ENCODE data around the gene FFAR3. TPM values are rescaled to one million over a fixed set of nuclear protein-coding genes. Genes with fewer than 3 reads are reported as not detected.

FFAR3 gene
- total and polyA plus RNA-seq, 9 of the 15 experiments (the other 6 are each of a cell fraction or from before 2014, with no cell fraction given): not detected

Small RNA genes lying within 50 kb of the gene (microRNA-seq; reads per million reads assigned to microRNA genes)
- gene MIR5196 (ENCODE audit: borderline microRNAs expressed): not detected

Other genes with a start within 250 kb of the FFAR3 start
Only the 7 nearest of the 21 such genes appear.
- gene USF2, start 89.5 kb upstream of the FFAR3 start, total RNA-seq (2014; rRNA removed): 79.6 and 92.0 TPM in 2 replicates
- gene USF2, start 89.5 kb upstream of the FFAR3 start, total RNA-seq (2014; rRNA removed; fragmentation: Illumina TruSeq; extraction: Trizol): 27.8 and 31.1 TPM in 2 replicates
- gene USF2, start 89.5 kb upstream of the FFAR3 start, total RNA-seq (2015; rRNA removed; fragmentation: Illumina TruSeq; extraction: Trizol): 41.3 and 44.8 TPM in 2 replicates
- gene USF2, start 89.5 kb upstream of the FFAR3 start, total RNA-seq (2021): 79.6 and 85.1 TPM in 2 replicates
- 62.5 and 69.2 TPM in 2 replicates for gene USF2, start 89.5 kb upstream of the FFAR3 start, polyA plus RNA-seq (2011; rRNA removed)
- 57.2 and 58.4 TPM in 2 replicates for gene USF2, start 89.5 kb upstream of the FFAR3 start, polyA plus RNA-seq (2014; fragmentation: Illumina TruSeq; extraction: Trizol)
- under 1 TPM; 0.27 to 0.34 TPM for gene USF2, start 89.5 kb upstream of the FFAR3 start, polyA plus RNA-seq (2014; fragmentation: Nextera tagmentation; extraction: Ambion mirVana)
- 78.0 and 93.7 TPM in 2 replicates for gene USF2, start 89.5 kb upstream of the FFAR3 start, polyA plus RNA-seq (2014; rRNA removed)
- gene HAMP, start 75.9 kb upstream of the FFAR3 start, total RNA-seq (2014; rRNA removed): not detected in 2 replicates
- 0.29 TPM in 1 of 2 replicates, not detected in the other for gene HAMP, start 75.9 kb upstream of the FFAR3 start, total RNA-seq (2014; rRNA removed; fragmentation: Illumina TruSeq; extraction: Trizol)
- gene HAMP, start 75.9 kb upstream of the FFAR3 start, total RNA-seq (2015; rRNA removed; fragmentation: Illumina TruSeq; extraction: Trizol): 0.57 TPM in 1 of 2 replicates, not detected in the other
- gene HAMP, start 75.9 kb upstream of the FFAR3 start, total RNA-seq (2021): 0.29 TPM in 2 replicates
- 0.26 and 0.39 TPM in 2 replicates for gene HAMP, start 75.9 kb upstream of the FFAR3 start, polyA plus RNA-seq (2011; rRNA removed)
- gene HAMP, start 75.9 kb upstream of the FFAR3 start, polyA plus RNA-seq (2014; fragmentation: Illumina TruSeq; extraction: Trizol): 0.64 and 1.1 TPM in 2 replicates
- 1 to 10 TPM in 1 of 2 experiments, under 1 TPM in 1; 0.65 to 1.0 TPM for gene HAMP, start 75.9 kb upstream of the FFAR3 start, polyA plus RNA-seq (2014; fragmentation: Nextera tagmentation; extraction: Ambion mirVana)
- 0.05 and 0.76 TPM in 2 replicates for gene HAMP, start 75.9 kb upstream of the FFAR3 start, polyA plus RNA-seq (2014; rRNA removed)
- 6.3 and 9.0 TPM in 2 replicates for gene MAG, start 66.3 kb upstream of the FFAR3 start, total RNA-seq (2014; rRNA removed)
- 0.67 and 1.1 TPM in 2 replicates for gene MAG, start 66.3 kb upstream of the FFAR3 start, total RNA-seq (2014; rRNA removed; fragmentation: Illumina TruSeq; extraction: Trizol)
- 2.8 and 4.6 TPM in 2 replicates for gene MAG, start 66.3 kb upstream of the FFAR3 start, total RNA-seq (2015; rRNA removed; fragmentation: Illumina TruSeq; extraction: Trizol)
- 6.4 and 7.7 TPM in 2 replicates for gene MAG, start 66.3 kb upstream of the FFAR3 start, total RNA-seq (2021)
- gene MAG, start 66.3 kb upstream of the FFAR3 start, polyA plus RNA-seq (2011; rRNA removed): 1.4 and 1.6 TPM in 2 replicates
- 0.61 and 3.3 TPM in 2 replicates for gene MAG, start 66.3 kb upstream of the FFAR3 start, polyA plus RNA-seq (2014; fragmentation: Illumina TruSeq; extraction: Trizol)
- under 1 TPM; 0.11 to 0.39 TPM for gene MAG, start 66.3 kb upstream of the FFAR3 start, polyA plus RNA-seq (2014; fragmentation: Nextera tagmentation; extraction: Ambion mirVana)
- gene MAG, start 66.3 kb upstream of the FFAR3 start, polyA plus RNA-seq (2014; rRNA removed): 2.9 and 10.0 TPM in 2 replicates
- gene CD22, start 29.3 kb upstream of the FFAR3 start, total RNA-seq (2014; rRNA removed): 5.0 and 5.3 TPM in 2 replicates
- 2.3 and 2.4 TPM in 2 replicates for gene CD22, start 29.3 kb upstream of the FFAR3 start, total RNA-seq (2014; rRNA removed; fragmentation: Illumina TruSeq; extraction: Trizol)
- gene CD22, start 29.3 kb upstream of the FFAR3 start, total RNA-seq (2015; rRNA removed; fragmentation: Illumina TruSeq; extraction: Trizol): 1.7 and 2.1 TPM in 2 replicates
- gene CD22, start 29.3 kb upstream of the FFAR3 start, total RNA-seq (2021): 3.5 and 5.9 TPM in 2 replicates
- gene CD22, start 29.3 kb upstream of the FFAR3 start, polyA plus RNA-seq (2011; rRNA removed): 2.4 and 4.2 TPM in 2 replicates
- gene CD22, start 29.3 kb upstream of the FFAR3 start, polyA plus RNA-seq (2014; fragmentation: Illumina TruSeq; extraction: Trizol): 3.7 and 4.1 TPM in 2 replicates
- under 1 TPM; 0.29 to 0.84 TPM for gene CD22, start 29.3 kb upstream of the FFAR3 start, polyA plus RNA-seq (2014; fragmentation: Nextera tagmentation; extraction: Ambion mirVana)
- 4.1 and 6.2 TPM in 2 replicates for gene CD22, start 29.3 kb upstream of the FFAR3 start, polyA plus RNA-seq (2014; rRNA removed)
- gene FFAR1, start 10.6 kb upstream of the FFAR3 start, total RNA-seq (2014; rRNA removed): not detected in 2 replicates
- not detected in 2 replicates for gene FFAR1, start 10.6 kb upstream of the FFAR3 start, total RNA-seq (2014; rRNA removed; fragmentation: Illumina TruSeq; extraction: Trizol)
- not detected in 2 replicates for gene FFAR1, start 10.6 kb upstream of the FFAR3 start, total RNA-seq (2015; rRNA removed; fragmentation: Illumina TruSeq; extraction: Trizol)
- not detected in 2 replicates for gene FFAR1, start 10.6 kb upstream of the FFAR3 start, total RNA-seq (2021)
- not detected in 2 replicates for gene FFAR1, start 10.6 kb upstream of the FFAR3 start, polyA plus RNA-seq (2011; rRNA removed)
- gene FFAR1, start 10.6 kb upstream of the FFAR3 start, polyA plus RNA-seq (2014; fragmentation: Illumina TruSeq; extraction: Trizol): not detected in 2 replicates
- not detected for gene FFAR1, start 10.6 kb upstream of the FFAR3 start, polyA plus RNA-seq (2014; fragmentation: Nextera tagmentation; extraction: Ambion mirVana)
- not detected in 2 replicates for gene FFAR1, start 10.6 kb upstream of the FFAR3 start, polyA plus RNA-seq (2014; rRNA removed)
- not detected in 2 replicates for gene GPR42, start 12.6 kb downstream of the FFAR3 start, total RNA-seq (2014; rRNA removed)
- not detected in 2 replicates for gene GPR42, start 12.6 kb downstream of the FFAR3 start, total RNA-seq (2014; rRNA removed; fragmentation: Illumina TruSeq; extraction: Trizol)
- gene GPR42, start 12.6 kb downstream of the FFAR3 start, total RNA-seq (2015; rRNA removed; fragmentation: Illumina TruSeq; extraction: Trizol): not detected in 2 replicates
- not detected in 2 replicates for gene GPR42, start 12.6 kb downstream of the FFAR3 start, total RNA-seq (2021)
- gene GPR42, start 12.6 kb downstream of the FFAR3 start, polyA plus RNA-seq (2011; rRNA removed): not detected in 2 replicates
- not detected in 2 replicates for gene GPR42, start 12.6 kb downstream of the FFAR3 start, polyA plus RNA-seq (2014; fragmentation: Illumina TruSeq; extraction: Trizol)
- gene GPR42, start 12.6 kb downstream of the FFAR3 start, polyA plus RNA-seq (2014; fragmentation: Nextera tagmentation; extraction: Ambion mirVana): not detected
- not detected in 2 replicates for gene GPR42, start 12.6 kb downstream of the FFAR3 start, polyA plus RNA-seq (2014; rRNA removed)
- gene FFAR2, start 89.8 kb downstream of the FFAR3 start, total RNA-seq (2014; rRNA removed): not detected in 2 replicates
- not detected in 2 replicates for gene FFAR2, start 89.8 kb downstream of the FFAR3 start, total RNA-seq (2014; rRNA removed; fragmentation: Illumina TruSeq; extraction: Trizol)
- not detected in 2 replicates for gene FFAR2, start 89.8 kb downstream of the FFAR3 start, total RNA-seq (2015; rRNA removed; fragmentation: Illumina TruSeq; extraction: Trizol)
- gene FFAR2, start 89.8 kb downstream of the FFAR3 start, total RNA-seq (2021): not detected in 2 replicates
- gene FFAR2, start 89.8 kb downstream of the FFAR3 start, polyA plus RNA-seq (2011; rRNA removed): not detected in 2 replicates
- gene FFAR2, start 89.8 kb downstream of the FFAR3 start, polyA plus RNA-seq (2014; fragmentation: Illumina TruSeq; extraction: Trizol): not detected in 2 replicates
- gene FFAR2, start 89.8 kb downstream of the FFAR3 start, polyA plus RNA-seq (2014; fragmentation: Nextera tagmentation; extraction: Ambion mirVana): not detected
- not detected in 2 replicates for gene FFAR2, start 89.8 kb downstream of the FFAR3 start, polyA plus RNA-seq (2014; rRNA removed)